AG09319 (cell line): ENCODE data around the gene NAT8L.

Experiments used
- DNase-seq: peaks from one replicate; pipeline ENCODE4 v3.0.0-alpha.2; 2010; ENCODE audit warnings: low read depth; ENCODE audit errors: extremely low read depth
- CTCF ChIP-seq: IDR thresholded peaks from 2 replicates; pipeline ENCODE4 v1.5.1; 2011; ENCODE audit warnings: low read depth, mild to moderate bottlenecking, inconsistent platforms, low read length, moderate library complexity

The NAT8L gene

GRCh38 chr4:2076908-2077536 lies 17.9 kb downstream of the NAT8L start:
- no peak for DNase-seq
- TF ChIP-seq CTCF = no peak

GRCh38 chr4:2077537-2078460 lies 18.7 kb downstream of the NAT8L start:
- DNase-seq = no peak
- no peak for TF ChIP-seq CTCF

GRCh38 chr4:2078584-2078983 lies 19.5 kb downstream of the NAT8L start:
- TF ChIP-seq CTCF = no peak

GRCh38 chr4:2079006-2079405 lies 19.9 kb downstream of the NAT8L start:
- TF ChIP-seq CTCF = no peak
- DNase-seq = no peak

More at GRCh38 chr4:2078584-2078983, 19.5 kb downstream of the NAT8L start:
- no peak for DNase-seq

GRCh38 chr4:2079926-2080325 lies 20.8 kb downstream of the NAT8L start:
- DNase-seq = no peak
- TF ChIP-seq CTCF = no peak

GRCh38 chr4:2080429-2081300 lies 21.5 kb downstream of the NAT8L start:
- TF ChIP-seq CTCF = no peak
- DNase-seq = no peak
